Transverse colon (tissue), 3 donors: ENCODE data around the gene STK4.

Experiments
- EP300 ChIP-seq: sonication (generic); formaldehyde crosslinking; IDR thresholded peaks from one replicate; pipeline ENCODE4 v1.6.1; 2017; ENCODE audit warnings: antibody characterized with exemption, low read depth
- POLR2A ChIP-seq: fragments of 450-650 bp; IDR thresholded peaks from one replicate; pipeline ENCODE4 v1.6.1; 2016; ENCODE audit warnings: antibody characterized with exemption, mild to moderate bottlenecking, moderate library complexity
- POLR2AphosphoS5 ChIP-seq, 3 donors: sonication (generic); formaldehyde crosslinking; IDR thresholded peaks; one replicate each; pipeline ENCODE4 v1.6.1; 2016; ENCODE audit warnings: antibody characterized with exemption in 3 of 3

GRCh38 chr20:45119556-45120266 is 153.4 kb downstream of the STK4 start:
- TF ChIP-seq POLR2AphosphoS5 (IDR thresholded peaks at IDR 0.05) = no peak
- no peak for TF ChIP-seq EP300
- TF ChIP-seq POLR2A = no peak
